Spleen (tissue), 11 donors: ENCODE data around the gene CIRBP. TPM values are rescaled to one million over a fixed set of nuclear protein-coding genes. Genes with fewer than 3 reads are reported as not detected.
A peak's percentile ranks its signal among the peaks of the same experiment; 100 is the strongest.

Source experiments
- DNase-seq: peaks from one replicate; pipeline ENCODE4 v3.0.0-alpha.2; 2020
- H3K27ac ChIP-seq, 8 donors: fragments of 200-600 bp; sonication (generic) in 7 of 8; 1 replicate in 4 of 8; 2 replicates in 4 of 8; pipeline versions ENCODE4 v1.5.0 to v1.8.0; 2016 to 2021; ENCODE audit warnings: inconsistent platforms in 4 of 8, mild to moderate bottlenecking in 4 of 8, moderate library complexity in 1 of 8
- H3K27me3 ChIP-seq, 7 donors: fragments of 200-600 bp; sonication (generic) in 6 of 7; replicated peaks in 1 of 7; 1 replicate in 4 of 7; 2 replicates in 3 of 7; pipeline versions ENCODE4 v1.5.0 to v1.8.0; 2016 to 2021; ENCODE audit warnings: inconsistent platforms in 3 of 7, mild to moderate bottlenecking in 1 of 7
- H3K36me3 ChIP-seq, 6 donors: fragments of 200-600 bp; sonication (generic) in 5 of 6; 1 replicate in 4 of 6; 2 replicates in 2 of 6; pipeline versions ENCODE4 v1.5.0 to v1.8.0; 2016 to 2021; ENCODE audit warnings: inconsistent platforms in 2 of 6
- H3K4me1 ChIP-seq, 6 donors: fragments of 200-600 bp; sonication (generic) in 5 of 6; 1 replicate in 3 of 6; 2 replicates in 3 of 6; pipeline versions ENCODE4 v1.5.0 to v1.8.0; 2016 to 2021; ENCODE audit warnings: inconsistent platforms in 3 of 6
- H3K4me3 ChIP-seq, 8 donors: fragments of 200-600 bp; sonication (generic) in 7 of 8; 1 replicate in 4 of 8; 2 replicates in 4 of 8; pipeline versions ENCODE4 v1.5.0 to v1.8.0; 2016 to 2021; ENCODE audit warnings: inconsistent platforms in 4 of 8, mild to moderate bottlenecking in 4 of 8, moderate library complexity in 2 of 8
- H3K9me3 ChIP-seq, 8 donors: fragments of 200-600 bp; sonication (generic) in 7 of 8; 1 replicate in 4 of 8; 2 replicates in 4 of 8; pipeline versions ENCODE4 v1.5.0 to v1.8.0; 2016 to 2021; ENCODE audit warnings: inconsistent platforms in 4 of 8
- CTCF ChIP-seq, 11 experiments: fragments of 200-600 bp in 7 of 11; fragments of 450-650 bp in 4 of 11; sonication (generic) in 4 of 11; IDR thresholded peaks in 8 of 11; conservative IDR thresholded peaks in 3 of 11; 1 replicate in 7 of 11; 2 replicates in 4 of 11; pipeline versions ENCODE4 v1.4.0 to v1.8.0; 2016 to 2021; ENCODE audit warnings: antibody characterized with exemption in 11 of 11, inconsistent platforms in 4 of 11, mild to moderate bottlenecking in 1 of 11
- POLR2A ChIP-seq, 3 donors: fragments of 450-650 bp; IDR thresholded peaks; one replicate each; pipeline ENCODE4 v1.5.1; 2017; ENCODE audit warnings: antibody characterized with exemption in 3 of 3, mild to moderate bottlenecking in 1 of 3
- POLR2AphosphoS5 ChIP-seq, 3 donors: sonication (generic); formaldehyde crosslinking; IDR thresholded peaks; one replicate each; pipeline ENCODE4 v1.5.1; 2017; ENCODE audit warnings: antibody characterized with exemption in 3 of 3
- WGBS, 5 donors: extraction: QIAGEN DNeasy Blood & Tissue Kit in 3 of 5; methylation state at CpG; one replicate each; pipeline versions ENCODE4 v1.1.5 to v1.1.7; 2013 to 2018; 5-methylcytosine and 5-hydroxymethylcytosine counted together
- intact Hi-C: fragments of 100-400 bp; cut with DNase I; formaldehyde crosslinking; loops from one replicate; pipeline ENCODE4 v1.15.0; 2023; ENCODE audit warnings: low total_unique reads
- polyA plus RNA-seq, 3 donors: library from polyadenylated mRNA; stranded (reverse); fragments of 200-250 nt; gene quantifications; one replicate each; pipeline ENCODE4 v1.2.1, GENCODE V29; 2013
- total RNA-seq, 7 donors: library from RNA; depleted of rRNA in 3 of 7; stranded (reverse); fragments of >200 nt in 3 of 7; fragmentation: NEBNext Ultra II Directional in 4 of 7; extraction: Animal tissue kit (Norgen Biotek cat#: 25700) in 4 of 7; gene quantifications; one replicate each; pipeline versions ENCODE4 v1.1.0 to v1.2.1, GENCODE V29; 2016 to 2021
- donor health status: healthy with polysubstance abuse.
- donor health status: DM: no; HTN: no; CAD: no; lungs with moderate emphysema.
- donor health status: DM: no; HTN: no; CAD: no.
- donor health status: Bipolar disorder and iron deficiency.
- donor health status: healthy.
- donor health status: DM: no; HTN: no; CAD: no.
- donor health status: DM: yes; HTN: yes; CAD: no.

Gene CIRBP
- total and polyA plus RNA-seq, 10 donors: 333 to 894 (median 516) TPM

- 89 to 95% (median 89%) methylated on average over 19 to 25 of the region's 25 CpGs for WGBS, 5 donors
- H3K4me3 ChIP-seq: no peak overlapping the region
- H3K27ac ChIP-seq: no peak overlapping the region
- DNase-seq: peak; percentile 81
- peaks cover 28 to 73% (median 47%) of the 10 kb centered on the region in 6 donors for H3K4me1 ChIP-seq
- H3K36me3 ChIP-seq: peaks cover 6 to 52% (median 33%) of the 10 kb centered on the region in 6 donors
- H3K27me3 ChIP-seq: peaks cover 0 to 15% (median 13%) of the 10 kb centered on the region in 7 donors
- H3K9me3 ChIP-seq: no peaks in the 10 kb centered on the region
- TF ChIP-seq POLR2AphosphoS5 (IDR thresholded peaks at IDR 0.05) (peak in 1 of 3 donors; percentile 21), POLR2A (IDR thresholded peaks at IDR 0.05) (no peak)
- intact Hi-C loops: loop anchor here (10.0 kb wide), 1 partner anchor 126 kb away; the partner anchor contains the start of genes DAZAP1 and GAMT
Measured at GRCh38 chr19:1278713-1279660, 9.9 kb downstream of the CIRBP start.

- Histone ChIP-seq H3K4me3 (no peak overlapping the region), H3K9me3 (no peaks in the 10 kb centered on the region), H3K36me3 (peaks cover 0 to 43% (median 24%) of the 10 kb centered on the region in 6 donors), H3K4me1 (peaks cover 19 to 65% (median 40%) of the 10 kb centered on the region in 6 donors), H3K27ac (no peak overlapping the region), H3K27me3 (peaks cover 0 to 24% (median 22%) of the 10 kb centered on the region in 7 donors)
- intact Hi-C loops: loop anchor here (10.0 kb wide), 2 partner anchors 95 to 125 kb away; partner anchors contain the start of genes DAZAP1 and GAMT
- WGBS, 5 donors: 26 to 40% (median 34%) methylated on average over 8 to 10 of the region's 10 CpGs
- peak; percentile 95 for DNase-seq
- TF ChIP-seq POLR2A (IDR thresholded peaks at IDR 0.05) (no peak), CTCF (IDR thresholded peaks at IDR 0.05 in 8 of 11, conservative IDR thresholded peaks at IDR 0.05 in 3 of 11) (peak; percentile 86 to 98 (median 96)), POLR2AphosphoS5 (IDR thresholded peaks at IDR 0.05) (peak in 2 of 3 donors; percentile 60 to 64)
Measured at GRCh38 chr19:1279782-1280341, 10.7 kb downstream of the CIRBP start.

GRCh38 chr19:1280636-1281568 lies 11.8 kb downstream of the CIRBP start:
- Histone ChIP-seq H3K36me3 (peaks cover 0 to 40% (median 21%) of the 10 kb centered on the region in 6 donors), H3K4me3 (no peak overlapping the region), H3K4me1 (peaks cover 16 to 64% (median 35%) of the 10 kb centered on the region in 6 donors), H3K27me3 (peaks cover 0 to 32% (median 29%) of the 10 kb centered on the region in 7 donors), H3K9me3 (no peaks in the 10 kb centered on the region), H3K27ac (no peak overlapping the region)
- 85 to 89% (median 88%) methylated on average over 38 to 53 of the region's 53 CpGs for WGBS, 5 donors
- TF ChIP-seq POLR2A (IDR thresholded peaks at IDR 0.05) (no peak), CTCF (IDR thresholded peaks at IDR 0.05 in 8 of 11, conservative IDR thresholded peaks at IDR 0.05 in 3 of 11) (peak in 1 of 11 experiments; percentile 17)
- no peak for DNase-seq
- intact Hi-C loops: loop anchor here (10.0 kb wide), 1 partner anchor 94 kb away; no protein-coding TSS in a partner anchor
